ENCODE results near the gene GALNT11.

Gene GALNT11

DNA sequence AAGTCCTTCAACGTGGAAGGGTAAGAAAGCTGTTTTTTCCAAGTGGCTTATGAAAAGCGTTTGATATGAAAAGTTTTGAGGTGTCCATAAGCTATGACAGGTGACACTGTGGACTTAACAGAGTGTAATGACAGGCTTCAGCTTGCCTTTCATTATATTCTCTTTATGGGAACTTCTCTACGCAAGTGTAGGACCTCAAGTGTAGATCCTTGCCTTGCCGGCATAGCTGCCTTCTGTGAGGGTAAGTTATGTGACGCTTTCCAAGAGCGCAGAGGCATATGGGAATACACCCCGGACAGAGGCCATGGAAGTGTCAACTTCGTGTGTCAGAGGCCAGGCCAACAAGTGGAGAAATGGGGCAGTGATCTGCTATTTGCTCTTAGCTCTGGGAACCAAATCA lies 91.9 kb downstream of the GALNT11 start:
- no peak for DNase-seq (ENCODE audit: low spot score)

DNA sequence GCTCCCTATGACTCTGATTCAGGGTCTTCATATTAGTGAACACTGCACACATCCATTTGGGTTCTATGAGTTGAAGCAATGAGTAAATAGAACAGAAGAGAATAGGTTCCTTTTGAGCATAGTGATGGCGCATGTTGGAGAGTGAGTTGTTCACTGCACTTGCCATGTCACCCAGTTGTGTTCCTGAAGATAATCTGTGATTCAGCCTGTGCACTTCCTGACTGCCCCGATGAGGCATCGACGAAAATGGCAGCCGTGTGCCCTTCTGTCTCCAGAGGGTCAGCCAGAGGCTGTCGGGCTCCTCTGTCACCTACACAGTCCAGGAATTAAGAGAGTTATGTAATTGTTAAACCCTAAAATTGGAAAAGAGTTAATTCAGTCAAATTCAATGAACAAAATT lies 94.7 kb downstream of the GALNT11 start:
- no peak for DNase-seq (ENCODE audit: low spot score)

- no peak for DNase-seq (ENCODE audit: low spot score)
Measured at GRCh38 chr7:152120776-152121175, 95.3 kb downstream of the GALNT11 start.

DNA sequence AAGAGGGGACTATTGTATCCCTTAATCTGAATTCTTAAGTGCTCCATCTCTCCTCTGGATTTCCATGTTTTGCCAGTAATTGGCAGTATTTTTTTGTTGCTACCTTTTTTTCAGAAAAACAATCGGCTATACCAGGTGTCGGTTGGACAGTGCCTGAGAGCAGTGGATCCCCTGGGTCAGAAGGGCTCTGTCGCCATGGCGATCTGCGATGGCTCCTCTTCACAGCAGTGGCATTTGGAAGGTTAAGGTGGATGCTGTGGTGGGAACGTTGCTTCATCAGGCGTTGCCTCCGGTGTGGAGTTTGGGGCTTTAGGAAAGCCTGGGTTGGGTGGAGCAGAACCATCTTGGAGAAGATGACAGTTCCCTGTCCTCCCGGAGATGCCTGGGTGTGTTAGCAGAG lies 96.0 kb downstream of the GALNT11 start:
- DNase-seq (ENCODE audit: low spot score), result no peak

DNA sequence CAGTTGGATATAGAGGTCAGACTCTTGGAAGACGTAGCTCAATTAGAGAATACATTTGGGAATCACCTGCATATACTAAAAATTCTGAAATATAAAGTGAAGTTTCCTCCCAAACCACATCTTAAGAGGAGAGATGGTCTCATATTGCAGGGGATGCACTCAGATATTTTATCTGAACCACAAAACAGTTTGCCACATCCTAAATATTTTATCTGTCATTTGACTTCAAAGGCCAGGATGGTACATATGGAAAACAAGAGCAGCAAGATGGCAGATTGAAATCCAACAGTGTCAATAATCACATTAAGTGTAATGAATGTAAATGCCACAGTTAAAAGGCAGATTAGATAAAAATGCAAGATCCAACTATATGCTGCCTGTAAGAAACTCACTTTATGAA lies 97.1 kb downstream of the GALNT11 start:
- no peak for DNase-seq (ENCODE audit: low spot score)

GRCh38 chr7:152126741-152127140 lies 101.3 kb downstream of the GALNT11 start:
- no peak for DNase-seq (ENCODE audit: low spot score)

DNA sequence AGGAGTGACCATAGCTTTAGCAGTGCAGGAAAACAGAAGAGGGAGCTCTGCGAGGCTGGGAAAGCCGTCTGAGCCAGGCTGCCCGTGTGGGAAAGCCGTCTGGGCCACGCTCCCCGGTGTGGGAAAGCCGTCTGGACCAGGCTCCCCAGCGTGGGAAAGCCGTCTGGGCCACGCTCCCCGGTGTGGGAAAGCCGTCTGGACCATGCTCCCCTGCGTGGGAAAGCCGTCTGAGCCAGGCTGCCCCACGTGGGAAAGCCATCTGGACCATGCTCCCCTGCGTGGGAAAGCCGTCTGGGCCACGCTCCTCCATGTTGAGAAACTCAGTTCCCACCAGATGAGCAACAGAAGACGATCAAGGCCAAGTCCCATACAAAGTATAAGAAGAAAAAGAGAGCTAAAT lies 101.8 kb downstream of the GALNT11 start:
- DNase-seq (ENCODE audit: low spot score), result no peak

- DNase-seq (ENCODE audit: low spot score), result no peak
Measured at GRCh38 chr7:152128252-152128651, 102.8 kb downstream of the GALNT11 start.

DNA sequence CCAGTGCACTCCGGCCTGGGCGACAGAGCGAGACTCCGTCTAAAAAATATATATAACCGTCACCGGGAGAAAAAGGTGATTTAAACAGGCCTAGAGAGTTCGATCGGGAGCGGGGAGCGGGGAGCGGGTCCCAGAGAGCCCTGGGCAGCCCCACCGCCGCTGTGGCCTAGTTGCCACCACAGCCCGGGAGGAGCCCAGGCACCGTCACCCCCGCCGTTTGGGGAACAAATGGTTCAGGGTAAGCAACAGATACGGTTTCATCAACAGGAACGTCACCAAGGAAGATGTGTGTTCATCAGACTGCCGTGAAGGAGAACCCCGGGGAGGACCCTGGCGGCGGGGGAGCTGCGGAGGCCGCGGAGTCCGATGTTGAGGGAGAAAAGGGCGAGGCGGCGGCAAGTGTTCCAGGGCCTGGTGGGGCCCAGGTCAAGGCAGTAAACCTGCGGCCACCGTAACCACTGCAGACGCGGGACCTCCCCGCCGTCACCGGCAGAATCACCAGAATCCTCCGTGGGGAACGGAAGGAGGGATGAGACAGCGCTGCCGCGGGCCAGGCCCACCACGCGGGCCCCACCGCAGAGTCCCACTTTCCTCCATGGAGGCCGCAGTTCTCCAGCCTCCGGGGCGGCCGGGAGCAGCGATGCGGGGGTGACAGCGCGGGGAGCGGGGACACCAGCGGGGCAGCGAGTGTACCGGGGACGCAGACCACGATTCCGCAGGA lies 103.4 kb downstream of the GALNT11 start:
- no peak for DNase-seq (ENCODE audit: low spot score)

DNA sequence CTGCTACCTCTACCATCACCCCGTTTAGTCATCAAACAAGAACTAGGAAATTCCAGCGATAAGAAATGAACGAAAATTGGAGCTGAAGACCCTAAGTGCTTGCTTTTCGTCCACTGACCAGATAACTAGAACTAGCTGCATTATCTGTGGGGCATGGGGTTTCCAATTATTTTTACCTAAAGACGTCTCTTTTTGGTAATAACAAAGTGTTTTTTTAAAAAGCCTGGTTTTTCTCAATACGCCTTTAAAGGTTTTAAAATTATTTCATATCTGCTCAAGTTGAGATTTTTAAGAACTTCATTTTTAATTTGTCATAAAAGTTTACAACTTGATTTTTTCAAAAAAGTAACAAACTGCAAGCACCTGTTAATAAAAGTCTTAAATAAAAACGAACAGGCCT lies 104.2 kb downstream of the GALNT11 start:
- DNase-seq (ENCODE audit: low spot score), result no peak

DNA sequence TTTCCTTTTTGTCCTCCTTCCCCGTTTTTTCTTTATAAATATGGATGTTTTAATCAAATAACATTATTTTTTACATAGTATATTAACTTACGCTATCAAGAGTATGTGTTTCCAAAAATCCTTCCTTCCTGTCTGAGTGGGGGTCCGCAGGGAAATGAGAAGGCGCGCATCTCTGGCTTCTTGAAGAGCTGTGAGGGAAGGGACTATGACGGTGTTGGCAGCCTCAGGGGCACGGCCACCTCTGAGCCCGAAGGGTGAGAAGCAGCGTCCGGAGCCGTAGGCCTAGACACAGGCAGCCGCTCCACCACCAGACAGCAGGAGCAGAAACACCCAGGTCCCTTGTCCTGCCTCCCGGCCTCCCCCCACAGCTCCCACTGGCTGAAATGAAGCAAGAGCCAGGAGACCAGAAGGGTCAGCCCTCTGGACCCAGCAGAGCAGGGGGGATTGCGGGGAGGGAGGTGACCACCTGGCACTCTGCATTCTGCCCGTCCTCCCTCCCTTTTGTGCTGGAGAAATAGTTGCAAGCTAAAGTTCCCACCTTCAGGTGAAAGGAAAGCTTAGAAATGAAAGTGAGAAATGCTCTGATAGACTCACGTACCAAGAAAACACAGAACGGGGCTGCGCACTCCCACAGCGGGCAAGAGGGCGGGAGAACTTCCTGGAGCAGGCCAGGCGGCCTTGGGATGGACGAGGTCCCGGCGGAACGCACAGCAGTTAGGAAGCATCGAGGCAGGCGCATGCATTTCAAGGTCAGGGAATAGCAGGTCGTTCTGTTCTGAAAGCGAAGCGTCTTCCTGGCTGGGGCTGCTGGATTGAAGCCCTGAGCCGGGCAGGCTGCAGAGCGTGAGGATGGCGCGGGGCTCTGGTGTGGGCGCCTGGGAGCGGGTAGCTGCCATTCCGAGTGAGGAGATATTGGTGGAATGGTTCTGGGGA lies 105.5 kb downstream of the GALNT11 start:
- no peak for DNase-seq (ENCODE audit: low spot score)

DNA sequence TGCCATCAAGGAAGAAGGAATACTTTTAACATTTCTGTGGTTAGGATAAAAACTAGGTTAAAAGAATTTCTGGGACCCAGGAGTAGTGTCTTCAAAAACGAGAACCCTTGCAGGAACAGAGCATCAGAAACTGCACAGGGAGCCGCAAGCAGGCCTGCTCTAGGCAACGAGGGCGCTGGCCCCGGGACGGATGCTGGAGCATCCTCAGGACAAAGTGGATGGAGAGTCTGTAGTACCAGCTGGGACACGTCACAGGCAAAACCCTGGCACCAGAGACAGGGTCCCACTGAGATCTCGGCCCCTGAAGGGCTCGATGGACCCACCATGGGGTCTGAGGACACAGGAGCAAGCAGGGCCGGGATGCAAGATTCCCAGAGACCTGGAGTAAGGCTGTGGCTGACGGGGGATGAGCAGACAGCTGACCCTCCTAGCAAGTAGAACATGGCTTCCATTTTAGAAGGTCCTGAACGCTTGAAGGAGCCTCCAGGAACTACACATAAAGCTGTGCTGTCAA lies 106.6 kb downstream of the GALNT11 start:
- no peak for DNase-seq (ENCODE audit: low spot score)

DNA sequence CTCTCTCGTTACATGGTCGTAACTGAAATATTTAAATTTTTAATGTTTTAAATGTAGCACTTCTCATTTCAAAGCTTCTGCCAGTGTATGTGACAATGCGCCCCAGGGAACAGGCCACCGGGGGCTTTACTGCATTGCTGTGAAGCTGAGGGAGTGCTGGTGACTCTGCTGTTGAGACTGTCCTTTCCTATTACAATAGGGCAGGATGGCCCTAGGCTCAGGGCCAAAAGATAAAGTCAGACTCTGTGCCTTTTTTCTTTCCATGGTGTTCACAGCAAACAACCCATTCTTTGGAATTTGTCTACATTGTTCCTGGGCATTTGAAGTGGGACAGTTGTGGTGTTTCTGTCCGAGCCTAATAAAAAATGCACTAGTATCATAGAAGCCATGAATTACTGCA lies 107.3 kb downstream of the GALNT11 start:
- no peak for DNase-seq (ENCODE audit: low spot score)

DNA sequence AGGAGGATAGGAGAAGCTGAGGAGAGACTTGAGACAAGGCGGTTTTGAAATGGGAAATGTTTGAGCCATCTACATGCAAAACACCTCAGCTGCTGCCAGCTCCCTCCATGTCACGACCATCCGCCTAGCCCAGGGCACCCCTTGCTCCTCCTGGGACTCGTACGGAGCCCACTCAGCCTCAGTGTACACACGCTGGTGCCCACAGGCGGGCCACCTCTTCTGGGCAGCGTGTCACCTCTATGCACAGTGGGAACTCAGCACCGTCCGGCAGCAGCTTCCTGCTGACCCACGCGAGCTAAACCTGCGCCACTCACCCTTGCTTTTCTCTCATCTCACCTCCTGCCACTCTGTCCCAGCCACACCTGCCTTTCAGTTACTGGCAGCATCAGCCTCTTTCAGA lies 108.3 kb downstream of the GALNT11 start:
- DNase-seq (ENCODE audit: low spot score), result no peak

- DNase-seq (ENCODE audit: low spot score), result no peak
Measured at GRCh38 chr7:152136686-152137085, 111.2 kb downstream of the GALNT11 start.

DNA sequence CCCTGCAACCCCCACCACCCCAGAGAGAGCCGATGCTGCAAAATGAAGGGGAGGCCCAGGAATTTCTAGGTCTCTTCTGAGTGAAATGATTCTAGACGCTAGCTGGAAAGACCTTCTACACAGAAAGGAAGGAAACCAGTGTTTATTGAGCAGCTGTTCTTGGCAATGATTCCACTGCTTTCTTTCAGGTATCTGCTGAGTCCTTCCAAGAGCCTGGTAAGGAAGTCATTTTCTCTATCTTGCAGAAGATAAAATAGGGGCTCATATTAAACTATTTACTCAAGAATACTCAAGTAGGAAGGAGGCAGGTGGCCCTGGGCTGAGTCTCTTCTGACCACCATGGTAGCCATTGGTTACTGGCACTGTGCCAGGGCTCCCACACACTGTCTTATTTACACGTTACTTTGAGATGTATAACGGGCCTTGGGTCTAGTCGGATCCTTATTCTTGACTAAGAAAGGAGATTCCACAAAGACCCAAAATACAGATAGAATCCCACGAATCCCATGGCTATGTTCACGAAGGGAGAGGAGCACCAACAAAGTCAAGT lies 112.1 kb downstream of the GALNT11 start:
- no peak for DNase-seq (ENCODE audit: low spot score)

- DNase-seq (ENCODE audit: low spot score), result no peak
Measured at GRCh38 chr7:152140067-152140466, 114.6 kb downstream of the GALNT11 start.

DNA sequence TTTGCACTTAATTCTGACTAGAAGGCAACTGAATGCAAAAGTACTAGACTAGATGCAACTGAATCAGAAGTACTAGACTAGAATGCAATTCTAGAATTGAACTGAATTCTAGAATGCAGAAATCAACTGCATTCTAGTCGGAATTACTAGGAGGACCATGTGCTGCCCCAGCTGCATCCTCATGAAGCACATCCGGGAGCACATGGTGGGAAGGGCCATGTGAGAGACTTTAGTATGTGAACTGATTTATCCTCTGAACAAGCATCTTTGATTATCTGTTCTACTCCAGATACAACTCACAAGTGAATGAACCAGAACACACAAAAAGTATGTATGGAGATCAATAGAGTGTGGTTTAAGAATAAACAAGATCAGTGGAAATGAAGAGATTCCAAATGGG lies 115.1 kb downstream of the GALNT11 start:
- no peak for DNase-seq (ENCODE audit: low spot score)

DNA sequence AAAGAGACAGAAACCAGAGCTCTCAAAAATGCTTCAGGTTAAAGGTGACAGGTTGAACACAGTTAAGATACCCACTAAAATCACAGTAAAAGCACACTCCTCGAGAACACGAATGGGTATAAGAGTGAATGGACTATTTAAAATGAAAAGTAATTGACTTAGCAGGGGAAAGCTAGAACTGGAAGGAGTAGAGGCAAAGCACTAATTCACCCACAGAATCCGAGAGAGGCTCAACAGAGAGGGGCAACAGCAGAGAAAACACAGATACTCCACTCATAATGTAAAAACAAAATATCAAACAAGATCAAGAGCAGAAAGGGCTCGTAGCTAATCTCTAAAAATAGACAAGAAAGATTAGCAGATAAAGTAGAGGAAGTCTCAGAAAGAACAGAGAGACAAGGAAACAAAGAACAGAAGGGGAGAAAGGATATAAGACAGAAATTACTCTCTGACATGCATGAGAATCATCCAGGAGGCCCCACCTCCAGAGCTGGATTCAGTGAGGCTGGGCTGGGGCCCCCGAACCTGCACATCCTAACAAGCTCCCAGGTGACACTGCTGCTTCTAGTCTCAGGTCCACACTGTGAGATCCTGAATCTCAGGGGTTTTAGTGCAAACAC lies 117.6 kb downstream of the GALNT11 start:
- DNase-seq (ENCODE audit: low spot score), result no peak

DNA sequence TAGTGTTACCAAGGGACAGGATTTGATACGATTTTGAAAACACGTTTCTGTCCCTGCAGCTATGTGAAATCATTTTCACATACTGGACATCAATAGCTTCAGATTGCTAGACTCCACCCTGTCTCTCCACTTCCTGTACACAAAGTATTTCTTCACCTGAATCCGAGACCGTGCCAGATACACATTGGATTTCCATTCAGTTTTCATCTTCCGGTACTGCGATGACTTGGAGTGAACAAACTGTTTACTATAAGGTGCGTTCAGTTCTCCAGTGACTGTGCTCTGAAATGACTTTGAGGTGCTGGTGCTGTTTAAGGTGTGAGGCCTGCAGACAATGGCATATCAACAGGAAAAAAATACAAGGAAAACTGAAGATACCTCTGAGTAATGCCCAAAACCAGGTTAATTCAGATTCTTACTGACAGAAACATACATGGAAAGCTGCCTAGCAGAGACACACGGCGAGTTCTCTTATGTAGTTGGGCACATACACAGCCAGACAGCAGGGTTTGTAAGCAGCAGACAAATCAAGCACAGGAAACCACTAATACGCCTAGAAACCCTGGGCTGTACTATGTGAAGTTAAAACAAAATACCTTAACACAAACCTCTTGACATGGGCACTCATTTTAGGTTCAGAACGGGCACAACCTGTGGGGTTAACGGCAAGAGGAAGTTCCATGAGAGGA lies 119.2 kb downstream of the GALNT11 start:
- no peak for DNase-seq (ENCODE audit: low spot score)

DNA sequence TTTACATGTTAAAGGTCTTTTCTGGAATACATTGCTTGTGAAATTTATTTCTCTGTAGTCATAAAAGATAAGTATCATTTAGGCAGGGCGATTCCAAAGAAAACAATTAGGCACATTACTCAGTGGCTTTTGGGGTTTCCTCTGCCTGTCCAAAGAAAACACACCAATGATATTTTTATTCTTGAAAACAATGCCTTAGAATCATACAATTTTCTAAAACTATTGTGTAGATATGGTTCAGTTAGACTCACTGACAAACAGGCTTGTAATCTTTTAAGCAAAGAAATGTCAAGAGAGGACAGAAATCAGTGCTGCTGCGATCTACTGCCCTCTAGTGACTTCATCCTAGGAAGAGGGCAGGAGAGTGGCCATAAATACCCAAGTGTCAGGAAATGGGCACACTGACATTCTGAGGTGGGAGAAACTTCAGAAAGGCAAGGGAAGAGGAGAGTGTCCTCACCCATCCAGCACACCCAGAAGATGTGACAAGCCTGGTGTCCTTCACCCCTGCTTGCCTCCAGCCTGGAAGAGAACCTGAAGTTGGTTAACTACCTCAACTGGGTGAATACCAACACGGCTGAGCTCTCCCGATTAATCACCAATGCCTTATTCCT lies 120.5 kb downstream of the GALNT11 start:
- DNase-seq (ENCODE audit: low spot score), result peak; percentile 50
